AG04450 (cell line): ENCODE measurements around the gene PPL. TPM values are rescaled to one million over a fixed set of nuclear protein-coding genes. Genes with fewer than 3 reads are reported as not detected.

Experiments
- CTCF ChIA-PET: fragments of 300-600, 350-600 bp; formaldehyde crosslinking; extraction: SDS; loops from one replicate; lab custom pipeline; 2022; ENCODE audit warnings: antibody characterized with exemption, inconsistent platforms; lab: Charles Lee
- POLR2A ChIA-PET: fragments of 350-600 bp; formaldehyde crosslinking; extraction: SDS; loops from one replicate; lab custom pipeline; 2021; ENCODE audit warnings: antibody characterized with exemption, inconsistent platforms; lab: Yijun Ruan, JAX
- DNase-seq: peaks from one replicate; pipeline ENCODE4 v3.0.0-alpha.2; 2011; ENCODE audit warnings: low read depth, low spot score
- H3K27ac ChIP-seq: one replicate; pipeline ENCODE4 v1.5.1; 2012; ENCODE audit warnings: low read depth, low read length, control low read depth
- H3K27me3 ChIP-seq: one replicate; pipeline ENCODE4 v1.6.0; 2012; ENCODE audit warnings: low read length; ENCODE audit not compliant: control insufficient read depth, insufficient read depth
- H3K4me3 ChIP-seq: 2 replicates; pipeline ENCODE4 v1.5.1; 2011; ENCODE audit warnings: mild to moderate bottlenecking, low read depth, low read length, control low read depth
- H3K9me3 ChIP-seq: 2 replicates; pipeline ENCODE4 v1.5.1; 2012; ENCODE audit warnings: low read length; ENCODE audit not compliant: control insufficient read depth, insufficient read depth
- polyA plus RNA-seq: library from polyadenylated mRNA; depleted of rRNA; stranded (reverse); fragments of >200 nt; gene quantifications from 2 replicates; pipeline ENCODE4 v1.2.3, GENCODE V29; 2011
- TF ChIP-seq, protein P1 (sequence below): IDR thresholded peaks from 2 replicates; pipeline ENCODE4 v1.5.1; 2011; ENCODE audit warnings: low read depth, low read length, control low read depth, inconsistent platforms

Gene PPL
- polyA plus RNA-seq, 1 experiment, result 2.0 TPM

DNA sequence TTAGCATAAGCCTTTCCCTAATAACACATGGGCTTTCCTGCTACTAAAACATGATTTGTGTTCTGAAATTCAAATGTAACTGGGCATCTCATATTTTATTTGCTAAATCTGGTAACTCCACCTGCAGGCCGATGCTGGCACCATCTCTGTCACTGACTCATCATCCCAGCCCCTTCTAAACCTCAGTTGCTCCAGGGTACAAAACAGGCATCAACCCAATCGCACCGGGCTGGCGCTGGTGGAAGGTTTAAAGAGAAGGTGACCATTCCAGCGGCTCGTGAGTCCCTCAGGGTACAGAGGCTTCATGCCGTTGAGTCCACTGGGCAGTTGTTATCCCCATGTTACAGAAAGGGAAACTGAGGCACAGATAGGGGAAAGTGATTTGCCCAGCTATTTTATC is 27.1 kb downstream of the PPL start:
- CTCF ChIA-PET, result no interaction called here

DNA sequence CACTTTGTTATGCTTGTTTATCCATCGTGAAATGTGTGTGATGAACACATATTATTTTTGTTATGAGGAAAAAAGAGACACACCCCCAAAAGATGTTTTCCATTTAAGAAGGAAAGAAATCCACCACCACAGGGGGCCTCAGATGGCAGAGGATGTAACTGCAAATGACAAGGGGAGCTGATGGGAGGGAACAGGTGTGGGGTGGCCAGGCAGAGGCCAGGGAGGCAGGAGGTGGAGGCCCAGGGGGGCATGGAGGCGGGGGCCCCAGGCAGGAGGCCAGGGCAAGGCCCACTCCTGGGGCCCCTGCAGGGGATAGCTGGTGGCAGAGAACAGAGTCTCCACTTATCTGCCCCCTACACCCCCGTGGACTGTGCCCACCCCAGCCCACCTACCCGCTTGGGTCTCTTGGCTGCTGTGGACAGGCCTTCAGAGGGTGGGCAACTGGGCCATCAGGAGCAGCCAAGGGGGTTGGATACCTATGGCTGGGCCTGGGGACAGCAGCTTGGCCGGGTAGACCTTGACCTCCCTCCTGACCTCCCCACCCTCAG is 28.0 kb downstream of the PPL start:
- H3K27me3 ChIP-seq, result peaks cover 6% of the 10 kb centered on the region
- H3K4me3 ChIP-seq, result no peak overlapping the region
- H3K27ac ChIP-seq, result no peak overlapping the region
- no peak for DNase-seq
- H3K9me3 ChIP-seq, result no peaks in the 10 kb centered on the region; the same call in 1 of the 2 replicates
- ChIA-PET POLR2A (no interaction called here), CTCF (no interaction called here)
- TF ChIP-seq, protein P1, sequence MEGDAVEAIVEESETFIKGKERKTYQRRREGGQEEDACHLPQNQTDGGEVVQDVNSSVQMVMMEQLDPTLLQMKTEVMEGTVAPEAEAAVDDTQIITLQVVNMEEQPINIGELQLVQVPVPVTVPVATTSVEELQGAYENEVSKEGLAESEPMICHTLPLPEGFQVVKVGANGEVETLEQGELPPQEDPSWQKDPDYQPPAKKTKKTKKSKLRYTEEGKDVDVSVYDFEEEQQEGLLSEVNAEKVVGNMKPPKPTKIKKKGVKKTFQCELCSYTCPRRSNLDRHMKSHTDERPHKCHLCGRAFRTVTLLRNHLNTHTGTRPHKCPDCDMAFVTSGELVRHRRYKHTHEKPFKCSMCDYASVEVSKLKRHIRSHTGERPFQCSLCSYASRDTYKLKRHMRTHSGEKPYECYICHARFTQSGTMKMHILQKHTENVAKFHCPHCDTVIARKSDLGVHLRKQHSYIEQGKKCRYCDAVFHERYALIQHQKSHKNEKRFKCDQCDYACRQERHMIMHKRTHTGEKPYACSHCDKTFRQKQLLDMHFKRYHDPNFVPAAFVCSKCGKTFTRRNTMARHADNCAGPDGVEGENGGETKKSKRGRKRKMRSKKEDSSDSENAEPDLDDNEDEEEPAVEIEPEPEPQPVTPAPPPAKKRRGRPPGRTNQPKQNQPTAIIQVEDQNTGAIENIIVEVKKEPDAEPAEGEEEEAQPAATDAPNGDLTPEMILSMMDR, result no peak

More for the DNA sequence above, 27.1 kb downstream of the PPL start:
- H3K27ac ChIP-seq, result no peak overlapping the region
- no peaks in the 10 kb centered on the region for H3K9me3 ChIP-seq
- no peak for DNase-seq
- TF ChIP-seq, protein P1, result no peak
- H3K27me3 ChIP-seq, result peaks cover 2% of the 10 kb centered on the region
- POLR2A ChIA-PET, result no interaction called here
- H3K4me3 ChIP-seq, result no peak overlapping the region

DNA sequence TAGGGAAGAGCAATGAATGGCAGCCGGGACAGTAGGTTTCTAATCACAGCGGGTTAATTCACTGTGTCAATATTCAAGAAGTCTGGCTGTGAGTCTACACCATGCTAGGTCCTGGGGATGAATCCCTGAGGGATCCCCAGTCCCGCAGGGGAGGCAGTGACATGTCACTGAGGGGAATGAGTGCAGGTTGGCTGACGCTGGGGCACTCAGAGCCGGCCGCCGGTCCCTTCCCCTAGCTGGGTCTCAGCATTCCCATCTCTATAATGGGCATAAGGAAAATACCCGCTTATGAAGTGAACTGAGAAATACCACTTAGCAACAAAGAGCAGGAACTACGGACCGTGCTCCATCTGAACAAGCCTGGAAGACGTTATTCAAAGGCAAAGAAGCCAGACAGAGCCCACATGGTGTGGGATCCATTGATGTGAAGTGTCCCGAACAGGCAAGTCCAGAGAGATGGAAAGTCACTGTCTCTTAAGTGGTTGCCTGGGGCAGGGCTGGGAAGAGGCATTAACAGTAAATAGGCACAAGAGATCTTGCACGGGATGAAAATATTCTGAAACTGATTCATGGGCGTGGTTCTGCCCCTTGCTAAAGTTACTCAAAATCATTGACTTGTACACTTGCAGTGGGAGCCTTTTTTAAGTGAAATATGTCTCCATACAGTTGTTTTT is 31.9 kb downstream of the PPL start:
- H3K27me3 ChIP-seq, result peaks cover 14% of the 10 kb centered on the region
- TF ChIP-seq, protein P1, result no peak
- H3K9me3 ChIP-seq, result no peaks in the 10 kb centered on the region; the same call in 1 of the 2 replicates
- no peak for DNase-seq
- CTCF ChIA-PET, result no interaction called here
- no peak overlapping the region for H3K27ac ChIP-seq
- POLR2A ChIA-PET, result interaction anchor here (1.4 kb wide), 1 partner anchor 40 kb away, joined by 5 read pairs; no protein-coding TSS in a partner anchor
- no peak overlapping the region for H3K4me3 ChIP-seq

DNA sequence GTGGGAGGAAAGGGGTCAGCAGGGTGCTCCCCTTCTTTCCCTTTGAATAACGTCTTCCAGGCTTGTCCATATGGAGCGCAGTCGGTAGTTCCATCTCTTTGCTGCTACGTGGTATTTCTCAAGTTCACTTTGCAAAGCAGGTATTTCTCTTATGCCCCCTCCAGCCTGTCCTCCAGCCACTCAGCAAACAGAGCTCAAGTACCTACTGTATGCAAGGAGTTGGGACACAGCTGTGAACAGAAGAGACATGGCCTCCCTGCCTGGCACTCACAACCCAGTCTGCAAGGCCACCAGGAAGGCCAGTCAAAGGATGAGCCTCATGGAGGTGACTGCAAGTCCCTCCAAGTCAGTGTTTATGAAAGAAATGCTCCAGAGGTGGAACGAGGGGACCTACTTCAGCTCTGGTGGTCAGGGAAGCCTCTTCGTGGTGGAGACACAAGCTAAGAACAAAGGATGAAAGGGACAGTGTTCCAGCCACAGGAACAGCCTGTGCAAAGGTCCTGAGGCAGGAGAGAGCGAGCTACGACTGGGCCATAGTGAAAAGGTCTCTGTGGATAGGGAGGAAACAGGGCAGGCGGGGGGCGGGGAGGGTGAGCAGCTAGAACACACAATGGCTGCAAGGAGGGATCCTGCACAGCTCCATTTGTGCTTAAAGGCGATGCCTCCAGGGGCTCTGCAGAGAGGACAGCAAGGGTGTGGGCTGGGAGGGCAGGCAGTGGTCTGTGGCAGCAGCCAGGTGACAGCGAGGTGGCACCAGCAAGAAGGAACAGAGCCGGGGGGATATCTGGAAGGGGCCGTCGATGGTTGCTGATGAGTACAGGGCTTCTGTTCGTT is 32.6 kb downstream of the PPL start:
- Histone ChIP-seq H3K27ac (no peak overlapping the region), H3K4me3 (no peak overlapping the region), H3K9me3 (no peaks in the 10 kb centered on the region; the same call in 1 of the 2 replicates), H3K27me3 (peaks cover 14% of the 10 kb centered on the region)
- CTCF ChIA-PET, result no interaction called here
- TF ChIP-seq, protein P1, result no peak
- DNase-seq, result no peak
- POLR2A ChIA-PET, result interaction anchor here (0.6 kb wide), 1 partner anchor 86 kb away, joined by 4 read pairs; no protein-coding TSS in a partner anchor

DNA sequence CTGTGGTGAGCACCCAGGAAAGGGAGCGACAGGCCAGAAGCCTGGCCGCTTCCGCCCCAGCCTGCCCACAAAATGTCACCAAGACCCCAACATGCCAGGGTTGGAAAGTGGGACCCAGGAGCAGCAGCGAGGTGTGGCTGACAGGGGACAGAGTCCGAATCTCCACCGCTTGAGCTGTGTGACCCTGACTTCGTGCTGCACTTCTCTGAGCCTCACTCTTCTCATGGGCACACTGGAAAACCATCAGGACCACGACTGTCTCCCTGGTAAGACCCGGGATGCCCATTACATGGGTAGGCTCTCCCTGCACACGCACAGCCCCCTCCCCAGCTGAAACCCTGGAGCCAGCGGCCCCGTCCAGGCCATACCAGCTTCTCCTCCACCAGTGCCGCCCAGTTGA is 34.9 kb downstream of the PPL start:
- Histone ChIP-seq H3K4me3 (no peak overlapping the region), H3K9me3 (peaks cover 12% of the 10 kb centered on the region), H3K27ac (no peak overlapping the region), H3K27me3 (peaks cover 14% of the 10 kb centered on the region)
- ChIA-PET CTCF (no interaction called here), POLR2A (interaction anchor here (0.9 kb wide), 1 partner anchor 42 kb away, joined by 5 read pairs; no protein-coding TSS in a partner anchor)
- DNase-seq, result no peak
- TF ChIP-seq, protein P1, result no peak
